GM19099 (cell line): ENCODE results near the gene UBE2H.

Experiments used
- POLR2A ChIP-seq: IDR thresholded peaks from 3 replicates; pipeline ENCODE4 v1.6.1; 2011; ENCODE audit warnings: low read depth; ENCODE audit not compliant: insufficient read length; ENCODE audit errors: extremely low read depth

The UBE2H gene

GRCh38 chr7:129939881-129940280, 12.9 kb downstream of the UBE2H start:
- TF ChIP-seq POLR2A, result no peak

GRCh38 chr7:129933627-129934026, 19.1 kb downstream of the UBE2H start:
- TF ChIP-seq POLR2A, result no peak

- TF ChIP-seq POLR2A, result no peak
These were observed 26.1 kb downstream of the UBE2H start for GRCh38 chr7:129926618-129927017.

- TF ChIP-seq POLR2A, result no peak
These were observed 27.3 kb downstream of the UBE2H start for GRCh38 chr7:129925416-129926002.

GRCh38 chr7:129924602-129925001, 28.2 kb downstream of the UBE2H start:
- TF ChIP-seq POLR2A, result no peak

- no peak for TF ChIP-seq POLR2A
These were observed 29.1 kb downstream of the UBE2H start for GRCh38 chr7:129923709-129924108.

GRCh38 chr7:129919492-129919891, 33.3 kb downstream of the UBE2H start:
- TF ChIP-seq POLR2A, result no peak

GRCh38 chr7:129918922-129919321, 33.8 kb downstream of the UBE2H start:
- no peak for TF ChIP-seq POLR2A

- TF ChIP-seq POLR2A, result no peak
These were observed 34.8 kb downstream of the UBE2H start for GRCh38 chr7:129917934-129918333.

GRCh38 chr7:129914536-129915272, 38.1 kb downstream of the UBE2H start:
- no peak for TF ChIP-seq POLR2A

GRCh38 chr7:129913428-129913827, 39.3 kb downstream of the UBE2H start:
- no peak for TF ChIP-seq POLR2A

- no peak for TF ChIP-seq POLR2A
These were observed 41.0 kb downstream of the UBE2H start for GRCh38 chr7:129911790-129912189.

GRCh38 chr7:129909669-129910068, 43.1 kb downstream of the UBE2H start:
- TF ChIP-seq POLR2A, result no peak

- no peak for TF ChIP-seq POLR2A
These were observed 44.6 kb downstream of the UBE2H start for GRCh38 chr7:129908181-129908580.

- TF ChIP-seq POLR2A, result no peak
These were observed 45.5 kb downstream of the UBE2H start for GRCh38 chr7:129907122-129907736.

GRCh38 chr7:129906700-129907099, 46.1 kb downstream of the UBE2H start:
- no peak for TF ChIP-seq POLR2A
